K562 (cell line): ENCODE results near the gene TRMT2A. TPM values are rescaled to one million over a fixed set of nuclear protein-coding genes. Genes with fewer than 3 reads are reported as not detected.

Experiments
- ATF1 ChIP-seq, 2 experiments: fragments of 450-650 bp in 1 of 2; IDR thresholded peaks; 2 replicates each; pipeline ENCODE4 v1.6.1; 2016; ENCODE audit warnings: missing compliant biosample characterization in 1 of 2, missing genetic modification characterization in 1 of 2
- ATF7 ChIP-seq: fragments of 450-650 bp; IDR thresholded peaks from 2 replicates; pipeline ENCODE4 v1.7.1; 2014; ENCODE audit warnings: mild to moderate bottlenecking, moderate library complexity
- DACH1 ChIP-seq: fragments of 450-650 bp; IDR thresholded peaks from 2 replicates; pipeline ENCODE4 v1.6.1; 2018; ENCODE audit not compliant: partially characterized antibody
- EZH2 ChIP-seq: IDR thresholded peaks from 2 replicates; pipeline ENCODE4 v1.6.1; 2012; ENCODE audit warnings: low read depth, mild to moderate bottlenecking, inconsistent platforms, low read length, borderline replicate concordance
- MCM5 ChIP-seq: fragments of 450-650 bp; IDR thresholded peaks from 2 replicates; pipeline ENCODE4 v1.6.1; 2016; ENCODE audit warnings: low read depth
- NCOA2 ChIP-seq, 2 experiments: fragments of 450-650 bp; IDR thresholded peaks; 2 replicates each; pipeline ENCODE4 v1.6.1; 2018; ENCODE audit warnings: mild to moderate bottlenecking in 2 of 2, moderate library complexity in 1 of 2; ENCODE audit not compliant: partially characterized antibody in 2 of 2
- NFIC ChIP-seq: fragments of 450-650 bp; IDR thresholded peaks from 2 replicates; pipeline ENCODE4 v1.6.1; 2017; ENCODE audit warnings: mild to moderate bottlenecking, inconsistent platforms
- RBM14 ChIP-seq: fragments of 200-400 bp; formaldehyde crosslinking; IDR thresholded peaks from 2 replicates; pipeline ENCODE4 v1.6.1; 2018; ENCODE audit warnings: low read depth, mild to moderate bottlenecking, low read length, moderate library complexity, borderline replicate concordance; ENCODE audit not compliant: insufficient read depth
- SRSF3 ChIP-seq: fragments of 200-400 bp; formaldehyde crosslinking; IDR thresholded peaks from 2 replicates; pipeline ENCODE4 v1.6.1; 2016; ENCODE audit warnings: mild to moderate bottlenecking, low read length, moderate library complexity; ENCODE audit not compliant: insufficient read depth
- THRAP3 ChIP-seq: fragments of 450-650 bp; IDR thresholded peaks from 2 replicates; pipeline ENCODE4 v1.6.1; 2016; ENCODE audit warnings: mild to moderate bottlenecking, inconsistent platforms, borderline replicate concordance
- ZNF695 ChIP-seq: fragments of 450-650 bp; formaldehyde crosslinking; IDR thresholded peaks from 2 replicates; pipeline ENCODE4 v1.4.0; 2020; ENCODE audit warnings: mild to moderate bottlenecking, moderate library complexity
- ZNF696 ChIP-seq: fragments of 250-450 bp; sonication (Bioruptor Pico); conservative IDR thresholded peaks from 2 replicates; pipeline ENCODE4 v1.4.0; 2020; ENCODE audit warnings: mild to moderate bottlenecking, moderate library complexity
- polyA plus RNA-seq, 8 experiments: library from polyadenylated mRNA; depleted of rRNA in 4 of 8; stranded (reverse) in 5 of 8; unstranded in 3 of 8; fragments of >200 nt; fragmentation: Nextera tagmentation in 2 of 8; fragmentation: Illumina TruSeq in 1 of 8; extraction: Ambion mirVana in 2 of 8; extraction: Trizol in 1 of 8; gene quantifications; 2 replicates each; pipeline versions ENCODE4 v1.2.1 to v1.2.3, GENCODE V29; 2011 to 2014; ENCODE audit warnings: inconsistent platforms in 1 of 8, missing spikeins in 1 of 8
- total RNA-seq, 7 experiments: library from RNA; depleted of rRNA in 6 of 7; stranded (reverse); fragments of >200 nt in 6 of 7; fragmentation: Illumina TruSeq in 2 of 7; extraction: Trizol in 2 of 7; gene quantifications; 2 replicates each; pipeline versions ENCODE4 v1.2.1 to v1.2.3, GENCODE V29; 2011 to 2021; ENCODE audit warnings: low replicate concordance in 1 of 7
- TF ChIP-seq, protein P1 (sequence below): fragments of 450-650 bp; formaldehyde crosslinking; IDR thresholded peaks from 2 replicates; pipeline ENCODE4 v1.4.0; 2020; ENCODE audit warnings: mild to moderate bottlenecking
- TF ChIP-seq, protein P2 (sequence below), 2 experiments: fragments of 450-650 bp; IDR thresholded peaks; 2 replicates each; pipeline ENCODE4 v1.6.1; 2016
- TF ChIP-seq, protein P3 (sequence below): sonication (generic); formaldehyde crosslinking; IDR thresholded peaks from 2 replicates; pipeline ENCODE4 v1.8.1; 2022; ENCODE audit warnings: missing genetic modification reagents
- TF ChIP-seq, protein P4 (sequence below): fragments of 450-650 bp; formaldehyde crosslinking; IDR thresholded peaks from 2 replicates; pipeline ENCODE4 v1.4.0; 2020; ENCODE audit warnings: mild to moderate bottlenecking, mixed read lengths
- TF ChIP-seq, protein P5 (sequence below): IDR thresholded peaks from 2 replicates; pipeline ENCODE4 v1.6.1; 2011; ENCODE audit warnings: borderline replicate concordance, low read depth, mild to moderate bottlenecking, moderate library complexity, low read length; ENCODE audit not compliant: insufficient read depth, poor library complexity, severe bottlenecking
- TF ChIP-seq, protein P6 (sequence below): fragments of 450-650 bp; formaldehyde crosslinking; IDR thresholded peaks from 2 replicates; pipeline ENCODE4 v1.4.0; 2022; ENCODE audit warnings: missing genetic modification characterization

The TRMT2A gene
- total and polyA plus RNA-seq, 9 of the 15 experiments (the other 6 are each of a cell fraction or from before 2014, with no cell fraction given), result 1.6 to 265 (median 140) TPM

DNA sequence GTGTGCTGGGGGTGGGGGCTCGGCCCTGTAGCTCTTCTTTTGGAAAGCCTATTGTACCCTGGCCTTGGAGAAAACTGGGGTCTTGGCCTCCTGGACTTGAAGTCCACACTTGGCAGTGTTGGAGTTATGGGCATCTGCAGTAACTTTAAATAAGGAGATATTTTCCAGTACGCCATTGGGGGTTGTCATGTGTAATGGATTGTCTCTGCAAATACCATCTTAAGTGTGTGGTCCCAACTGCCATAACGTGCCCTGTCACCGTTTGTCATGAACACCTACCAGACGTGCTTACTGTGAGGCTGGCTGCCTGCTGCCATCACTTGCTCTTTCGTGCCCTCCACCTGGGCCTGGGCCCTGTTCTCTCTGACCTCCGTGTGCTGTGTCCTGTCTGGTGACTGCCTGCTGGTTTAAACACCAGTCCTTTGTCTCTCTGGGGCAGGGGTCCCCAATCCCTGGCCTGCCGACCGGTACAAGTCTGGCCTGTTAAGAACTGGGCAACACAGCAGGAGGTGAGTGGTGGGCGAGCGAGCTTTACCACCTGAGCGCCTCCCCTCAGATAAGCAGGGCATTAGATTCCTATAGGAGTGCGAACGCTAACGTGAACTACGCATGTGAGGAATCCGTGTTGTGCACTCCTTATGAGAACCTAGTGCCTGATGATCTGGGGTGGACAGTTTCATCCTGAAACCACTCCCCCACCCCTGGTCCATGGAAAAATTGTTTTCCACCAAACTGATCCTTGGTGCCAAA lies 11.0 kb upstream of the TRMT2A start (continued):
- TF ChIP-seq, protein P1, sequence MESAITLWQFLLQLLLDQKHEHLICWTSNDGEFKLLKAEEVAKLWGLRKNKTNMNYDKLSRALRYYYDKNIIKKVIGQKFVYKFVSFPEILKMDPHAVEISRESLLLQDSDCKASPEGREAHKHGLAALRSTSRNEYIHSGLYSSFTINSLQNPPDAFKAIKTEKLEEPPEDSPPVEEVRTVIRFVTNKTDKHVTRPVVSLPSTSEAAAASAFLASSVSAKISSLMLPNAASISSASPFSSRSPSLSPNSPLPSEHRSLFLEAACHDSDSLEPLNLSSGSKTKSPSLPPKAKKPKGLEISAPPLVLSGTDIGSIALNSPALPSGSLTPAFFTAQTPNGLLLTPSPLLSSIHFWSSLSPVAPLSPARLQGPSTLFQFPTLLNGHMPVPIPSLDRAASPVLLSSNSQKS, result no peak
- TF ChIP-seq DACH1 (no peak), ATF7 (no peak), EZH2 (no peak), ZNF695 (no peak), ZNF696 (no peak), ATF1 (CRISPR knock-in tag; IDR thresholded peaks at IDR 0.05) (no peak), ATF1 (tag; IDR thresholded peaks at IDR 0.05) (no peak), NFIC (no peak; the same call in 1 of the 2 replicates), THRAP3 (no peak), SRSF3 (no peak), NCOA2 (IDR thresholded peaks at IDR 0.05; ENCODE audit: partially characterized antibody in 2 of 2) (no peak), MCM5 (no peak), RBM14 (no peak)
- TF ChIP-seq, protein P2, sequence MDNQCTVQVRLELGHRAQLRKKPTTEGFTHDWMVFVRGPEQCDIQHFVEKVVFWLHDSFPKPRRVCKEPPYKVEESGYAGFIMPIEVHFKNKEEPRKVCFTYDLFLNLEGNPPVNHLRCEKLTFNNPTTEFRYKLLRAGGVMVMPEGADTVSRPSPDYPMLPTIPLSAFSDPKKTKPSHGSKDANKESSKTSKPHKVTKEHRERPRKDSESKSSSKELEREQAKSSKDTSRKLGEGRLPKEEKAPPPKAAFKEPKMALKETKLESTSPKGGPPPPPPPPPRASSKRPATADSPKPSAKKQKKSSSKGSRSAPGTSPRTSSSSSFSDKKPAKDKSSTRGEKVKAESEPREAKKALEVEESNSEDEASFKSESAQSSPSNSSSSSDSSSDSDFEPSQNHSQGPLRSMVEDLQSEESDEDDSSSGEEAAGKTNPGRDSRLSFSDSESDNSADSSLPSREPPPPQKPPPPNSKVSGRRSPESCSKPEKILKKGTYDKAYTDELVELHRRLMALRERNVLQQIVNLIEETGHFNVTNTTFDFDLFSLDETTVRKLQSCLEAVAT (IDR thresholded peaks at IDR 0.05), result no peak
- TF ChIP-seq, protein P3, sequence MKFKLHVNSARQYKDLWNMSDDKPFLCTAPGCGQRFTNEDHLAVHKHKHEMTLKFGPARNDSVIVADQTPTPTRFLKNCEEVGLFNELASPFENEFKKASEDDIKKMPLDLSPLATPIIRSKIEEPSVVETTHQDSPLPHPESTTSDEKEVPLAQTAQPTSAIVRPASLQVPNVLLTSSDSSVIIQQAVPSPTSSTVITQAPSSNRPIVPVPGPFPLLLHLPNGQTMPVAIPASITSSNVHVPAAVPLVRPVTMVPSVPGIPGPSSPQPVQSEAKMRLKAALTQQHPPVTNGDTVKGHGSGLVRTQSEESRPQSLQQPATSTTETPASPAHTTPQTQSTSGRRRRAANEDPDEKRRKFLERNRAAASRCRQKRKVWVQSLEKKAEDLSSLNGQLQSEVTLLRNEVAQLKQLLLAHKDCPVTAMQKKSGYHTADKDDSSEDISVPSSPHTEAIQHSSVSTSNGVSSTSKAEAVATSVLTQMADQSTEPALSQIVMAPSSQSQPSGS, result no peak
- TF ChIP-seq, protein P4, sequence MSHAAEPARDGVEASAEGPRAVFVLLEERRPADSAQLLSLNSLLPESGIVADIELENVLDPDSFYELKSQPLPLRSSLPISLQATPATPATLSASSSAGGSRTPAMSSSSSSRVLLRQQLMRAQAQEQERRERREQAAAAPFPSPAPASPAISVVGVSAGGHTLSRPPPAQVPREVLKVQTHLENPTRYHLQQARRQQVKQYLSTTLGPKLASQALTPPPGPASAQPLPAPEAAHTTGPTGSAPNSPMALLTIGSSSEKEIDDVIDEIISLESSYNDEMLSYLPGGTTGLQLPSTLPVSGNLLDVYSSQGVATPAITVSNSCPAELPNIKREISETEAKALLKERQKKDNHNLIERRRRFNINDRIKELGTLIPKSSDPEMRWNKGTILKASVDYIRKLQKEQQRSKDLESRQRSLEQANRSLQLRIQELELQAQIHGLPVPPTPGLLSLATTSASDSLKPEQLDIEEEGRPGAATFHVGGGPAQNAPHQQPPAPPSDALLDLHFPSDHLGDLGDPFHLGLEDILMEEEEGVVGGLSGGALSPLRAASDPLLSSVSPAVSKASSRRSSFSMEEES (CRISPR knock-in tag), result no peak
- TF ChIP-seq, protein P5, sequence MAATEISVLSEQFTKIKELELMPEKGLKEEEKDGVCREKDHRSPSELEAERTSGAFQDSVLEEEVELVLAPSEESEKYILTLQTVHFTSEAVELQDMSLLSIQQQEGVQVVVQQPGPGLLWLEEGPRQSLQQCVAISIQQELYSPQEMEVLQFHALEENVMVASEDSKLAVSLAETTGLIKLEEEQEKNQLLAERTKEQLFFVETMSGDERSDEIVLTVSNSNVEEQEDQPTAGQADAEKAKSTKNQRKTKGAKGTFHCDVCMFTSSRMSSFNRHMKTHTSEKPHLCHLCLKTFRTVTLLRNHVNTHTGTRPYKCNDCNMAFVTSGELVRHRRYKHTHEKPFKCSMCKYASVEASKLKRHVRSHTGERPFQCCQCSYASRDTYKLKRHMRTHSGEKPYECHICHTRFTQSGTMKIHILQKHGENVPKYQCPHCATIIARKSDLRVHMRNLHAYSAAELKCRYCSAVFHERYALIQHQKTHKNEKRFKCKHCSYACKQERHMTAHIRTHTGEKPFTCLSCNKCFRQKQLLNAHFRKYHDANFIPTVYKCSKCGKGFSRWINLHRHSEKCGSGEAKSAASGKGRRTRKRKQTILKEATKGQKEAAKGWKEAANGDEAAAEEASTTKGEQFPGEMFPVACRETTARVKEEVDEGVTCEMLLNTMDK, result peak; percentile 0
- TF ChIP-seq, protein P6, sequence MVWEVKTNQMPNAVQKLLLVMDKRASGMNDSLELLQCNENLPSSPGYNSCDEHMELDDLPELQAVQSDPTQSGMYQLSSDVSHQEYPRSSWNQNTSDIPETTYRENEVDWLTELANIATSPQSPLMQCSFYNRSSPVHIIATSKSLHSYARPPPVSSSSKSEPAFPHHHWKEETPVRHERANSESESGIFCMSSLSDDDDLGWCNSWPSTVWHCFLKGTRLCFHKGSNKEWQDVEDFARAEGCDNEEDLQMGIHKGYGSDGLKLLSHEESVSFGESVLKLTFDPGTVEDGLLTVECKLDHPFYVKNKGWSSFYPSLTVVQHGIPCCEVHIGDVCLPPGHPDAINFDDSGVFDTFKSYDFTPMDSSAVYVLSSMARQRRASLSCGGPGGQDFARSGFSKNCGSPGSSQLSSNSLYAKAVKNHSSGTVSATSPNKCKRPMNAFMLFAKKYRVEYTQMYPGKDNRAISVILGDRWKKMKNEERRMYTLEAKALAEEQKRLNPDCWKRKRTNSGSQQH (CRISPR knock-in tag), result no peak
